Vagina (tissue), 2 donors: ENCODE measurements around the gene PLEKHA4. TPM values are rescaled to one million over a fixed set of nuclear protein-coding genes. Genes with fewer than 3 reads are reported as not detected.

Source experiments
- DNase-seq, 2 donors: peaks; one replicate each; pipeline ENCODE4 v3.0.0-alpha.2; 2017; ENCODE audit errors: extremely low spot score in 2 of 2
- H3K27ac ChIP-seq: fragments of 200-600 bp; sonication (generic); one replicate; pipeline ENCODE4 v1.5.1; 2019
- H3K27me3 ChIP-seq: fragments of 200-600 bp; sonication (generic); one replicate; pipeline ENCODE4 v1.5.1; 2019
- H3K36me3 ChIP-seq, 2 donors: fragments of 200-600 bp; sonication (generic); one replicate each; pipeline ENCODE4 v1.5.1; 2017 to 2019
- H3K4me1 ChIP-seq: fragments of 200-600 bp; sonication (generic); one replicate; pipeline ENCODE4 v1.5.1; 2019
- H3K4me3 ChIP-seq, 2 donors: fragments of 200-600 bp; sonication (generic); 1 replicate in 1 of 2; 2 replicates in 1 of 2; pipeline ENCODE4 v1.5.1; 2016 to 2019
- H3K9me3 ChIP-seq: fragments of 200-600 bp; sonication (generic); one replicate; pipeline ENCODE4 v1.5.1; 2019
- CTCF ChIP-seq, 3 experiments: fragments of 450-650 bp in 2 of 3; fragments of 200-600 bp in 1 of 3; sonication (generic) in 1 of 3; IDR thresholded peaks; one replicate each; pipeline ENCODE4 v1.5.1; 2017 to 2019; ENCODE audit warnings: antibody characterized with exemption in 3 of 3, mild to moderate bottlenecking in 2 of 3, moderate library complexity in 2 of 3
- POLR2A ChIP-seq, 2 donors: fragments of 450-650 bp; IDR thresholded peaks; one replicate each; pipeline ENCODE4 v1.6.1; 2017; ENCODE audit warnings: antibody characterized with exemption in 2 of 2, mild to moderate bottlenecking in 2 of 2, moderate library complexity in 2 of 2
- POLR2AphosphoS5 ChIP-seq, 2 donors: sonication (generic); formaldehyde crosslinking; IDR thresholded peaks; one replicate each; pipeline ENCODE4 v1.9.0; 2017; ENCODE audit warnings: antibody characterized with exemption in 2 of 2, mild to moderate bottlenecking in 2 of 2, low read depth in 1 of 2; ENCODE audit not compliant: insufficient read depth in 1 of 2
- intact Hi-C: fragments of 100-400 bp; cut with DNase I; formaldehyde crosslinking; loops from one replicate; pipeline ENCODE4 v1.15.1; 2023
- total RNA-seq: library from RNA; depleted of rRNA; stranded (reverse); fragments of >200 nt; gene quantifications from one replicate; pipeline ENCODE4 v1.2.3, GENCODE V29; 2016

PLEKHA4 gene
- total RNA-seq, 1 donor from 2014 or later, result 37.1 TPM

- no peaks in the 10 kb centered on the region for H3K27me3 ChIP-seq
- no peak overlapping the region for H3K27ac ChIP-seq
- H3K4me1 ChIP-seq, result peaks cover 18% of the 10 kb centered on the region
- no peaks in the 10 kb centered on the region for H3K9me3 ChIP-seq
- no peak for DNase-seq
- no peak overlapping the region for H3K4me3 ChIP-seq
- no peak for TF ChIP-seq CTCF (IDR thresholded peaks at IDR 0.05)
- TF ChIP-seq POLR2AphosphoS5 (IDR thresholded peaks at IDR 0.05; ENCODE audit: insufficient read depth in 1 of 2, low read depth in 1 of 2), result no peak
- TF ChIP-seq POLR2A (IDR thresholded peaks at IDR 0.05), result no peak
- intact Hi-C loops, result no loop called here
- peaks cover 0 to 17% of the 10 kb centered on the region in 2 donors for H3K36me3 ChIP-seq
Observed at GRCh38 chr19:48833977-48834376, 34.4 kb downstream of the PLEKHA4 start.

GRCh38 chr19:48833049-48833448 is 35.4 kb downstream of the PLEKHA4 start:
- intact Hi-C loops, result no loop called here
- Histone ChIP-seq H3K27ac (no peak overlapping the region), H3K36me3 (peaks cover 0 to 17% of the 10 kb centered on the region in 2 donors), H3K4me3 (no peak overlapping the region), H3K9me3 (no peaks in the 10 kb centered on the region), H3K4me1 (peaks cover 18% of the 10 kb centered on the region), H3K27me3 (no peaks in the 10 kb centered on the region)
- TF ChIP-seq POLR2AphosphoS5 (IDR thresholded peaks at IDR 0.05; ENCODE audit: insufficient read depth in 1 of 2, low read depth in 1 of 2) (no peak), POLR2A (IDR thresholded peaks at IDR 0.05) (no peak), CTCF (IDR thresholded peaks at IDR 0.05) (no peak)
- DNase-seq, result no peak

GRCh38 chr19:48830965-48831364 is 37.5 kb downstream of the PLEKHA4 start:
- Histone ChIP-seq H3K9me3 (no peaks in the 10 kb centered on the region), H3K27me3 (no peaks in the 10 kb centered on the region), H3K36me3 (peaks cover 0 to 17% of the 10 kb centered on the region in 2 donors), H3K4me3 (no peak overlapping the region), H3K4me1 (peaks cover 8% of the 10 kb centered on the region), H3K27ac (no peak overlapping the region)
- TF ChIP-seq POLR2AphosphoS5 (IDR thresholded peaks at IDR 0.05; ENCODE audit: insufficient read depth in 1 of 2, low read depth in 1 of 2), result no peak
- TF ChIP-seq POLR2A (IDR thresholded peaks at IDR 0.05), result no peak
- no peak for TF ChIP-seq CTCF (IDR thresholded peaks at IDR 0.05)
- intact Hi-C loops, result no loop called here
- DNase-seq, result no peak

- intact Hi-C loops, result no loop called here
- Histone ChIP-seq H3K27me3 (no peaks in the 10 kb centered on the region), H3K27ac (no peak overlapping the region), H3K36me3 (peaks cover 0 to 17% of the 10 kb centered on the region in 2 donors), H3K4me3 (no peak overlapping the region), H3K9me3 (no peaks in the 10 kb centered on the region), H3K4me1 (no peaks in the 10 kb centered on the region)
- no peak for DNase-seq
- TF ChIP-seq CTCF (IDR thresholded peaks at IDR 0.05), result no peak
- no peak for TF ChIP-seq POLR2A (IDR thresholded peaks at IDR 0.05)
- TF ChIP-seq POLR2AphosphoS5 (IDR thresholded peaks at IDR 0.05; ENCODE audit: insufficient read depth in 1 of 2, low read depth in 1 of 2), result no peak
Observed at GRCh38 chr19:48830088-48830487, 38.3 kb downstream of the PLEKHA4 start.

- no peaks in the 10 kb centered on the region for H3K4me1 ChIP-seq
- H3K9me3 ChIP-seq, result no peaks in the 10 kb centered on the region
- no peak overlapping the region for H3K4me3 ChIP-seq
- TF ChIP-seq CTCF (IDR thresholded peaks at IDR 0.05), result no peak
- TF ChIP-seq POLR2A (IDR thresholded peaks at IDR 0.05), result no peak
- no peak for TF ChIP-seq POLR2AphosphoS5 (IDR thresholded peaks at IDR 0.05; ENCODE audit: insufficient read depth in 1 of 2, low read depth in 1 of 2)
- intact Hi-C loops, result no loop called here
- peaks cover 0 to 9% of the 10 kb centered on the region in 2 donors for H3K36me3 ChIP-seq
- no peaks in the 10 kb centered on the region for H3K27me3 ChIP-seq
- no peak for DNase-seq
- H3K27ac ChIP-seq, result no peak overlapping the region
Observed at GRCh38 chr19:48826606-48827020, 41.8 kb downstream of the PLEKHA4 start.
